Bronchial epithelial cell (primary cell): Measurements from ENCODE around the gene APOLD1. TPM values are rescaled to one million over a fixed set of nuclear protein-coding genes. Genes with fewer than 3 reads are reported as not detected.

ENCODE experiments used
- DNase-seq: peaks from one replicate; pipeline ENCODE4 v3.0.0-alpha.2; 2010; ENCODE audit warnings: low read depth
- FAIRE-seq: peaks from 2 replicates; lab custom pipeline; 2011; peaks lifted over from hg19 to GRCh38; lab: Jason Lieb, UNC
- H3K27me3 ChIP-seq: 2 replicates; pipeline ENCODE4 v1.5.1; 2011; ENCODE audit warnings: low read length; ENCODE audit not compliant: control insufficient read depth, insufficient read depth
- H3K36me3 ChIP-seq: 2 replicates; pipeline ENCODE4 v1.5.1; 2011; ENCODE audit warnings: low read length; ENCODE audit not compliant: control insufficient read depth, insufficient read depth
- H3K4me3 ChIP-seq: 2 replicates; pipeline ENCODE4 v1.5.1; 2011; ENCODE audit warnings: mild to moderate bottlenecking, low read depth, low read length, control low read depth
- total RNA-seq: library from RNA; depleted of rRNA; stranded (reverse); fragments of >200 nt; gene quantifications from 2 replicates; pipeline ENCODE4 v1.2.1, GENCODE V29; 2014
- TF ChIP-seq, protein P1 (sequence below): IDR thresholded peaks from 2 replicates; pipeline ENCODE4 v1.5.1; 2011; ENCODE audit warnings: mild to moderate bottlenecking, moderate library complexity, low read length, control low read depth, inconsistent platforms; ENCODE audit not compliant: insufficient read depth, severe bottlenecking

Gene APOLD1
- total RNA-seq, 1 donor from 2014 or later, result 2.6 TPM

DNA sequence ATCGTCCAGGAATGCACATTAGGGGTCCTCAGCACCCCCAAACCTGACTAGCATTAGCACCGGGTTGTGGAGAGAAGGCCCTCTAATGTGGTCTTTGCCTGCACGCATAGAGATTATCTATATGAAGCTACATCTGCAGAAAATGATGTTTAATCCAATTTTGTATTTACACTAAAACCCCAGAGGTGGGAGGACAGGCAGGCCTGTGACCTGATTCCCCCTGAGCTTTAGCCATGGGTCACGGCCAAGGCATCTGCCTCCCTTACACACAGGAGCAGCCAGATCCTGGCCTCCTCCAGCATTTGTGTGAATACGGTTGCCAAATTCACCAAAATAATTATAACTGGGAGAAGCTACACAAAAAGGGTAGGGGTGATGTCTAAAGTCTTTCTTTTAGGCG lies 7.0 kb downstream of the APOLD1 start:
- DNase-seq (no peak), FAIRE-seq (no peak)
- no peaks in the 10 kb centered on the region for H3K27me3 ChIP-seq
- TF ChIP-seq, protein P1, sequence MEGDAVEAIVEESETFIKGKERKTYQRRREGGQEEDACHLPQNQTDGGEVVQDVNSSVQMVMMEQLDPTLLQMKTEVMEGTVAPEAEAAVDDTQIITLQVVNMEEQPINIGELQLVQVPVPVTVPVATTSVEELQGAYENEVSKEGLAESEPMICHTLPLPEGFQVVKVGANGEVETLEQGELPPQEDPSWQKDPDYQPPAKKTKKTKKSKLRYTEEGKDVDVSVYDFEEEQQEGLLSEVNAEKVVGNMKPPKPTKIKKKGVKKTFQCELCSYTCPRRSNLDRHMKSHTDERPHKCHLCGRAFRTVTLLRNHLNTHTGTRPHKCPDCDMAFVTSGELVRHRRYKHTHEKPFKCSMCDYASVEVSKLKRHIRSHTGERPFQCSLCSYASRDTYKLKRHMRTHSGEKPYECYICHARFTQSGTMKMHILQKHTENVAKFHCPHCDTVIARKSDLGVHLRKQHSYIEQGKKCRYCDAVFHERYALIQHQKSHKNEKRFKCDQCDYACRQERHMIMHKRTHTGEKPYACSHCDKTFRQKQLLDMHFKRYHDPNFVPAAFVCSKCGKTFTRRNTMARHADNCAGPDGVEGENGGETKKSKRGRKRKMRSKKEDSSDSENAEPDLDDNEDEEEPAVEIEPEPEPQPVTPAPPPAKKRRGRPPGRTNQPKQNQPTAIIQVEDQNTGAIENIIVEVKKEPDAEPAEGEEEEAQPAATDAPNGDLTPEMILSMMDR, result no peak
- no peaks in the 10 kb centered on the region for H3K36me3 ChIP-seq
- no peak overlapping the region for H3K4me3 ChIP-seq

DNA sequence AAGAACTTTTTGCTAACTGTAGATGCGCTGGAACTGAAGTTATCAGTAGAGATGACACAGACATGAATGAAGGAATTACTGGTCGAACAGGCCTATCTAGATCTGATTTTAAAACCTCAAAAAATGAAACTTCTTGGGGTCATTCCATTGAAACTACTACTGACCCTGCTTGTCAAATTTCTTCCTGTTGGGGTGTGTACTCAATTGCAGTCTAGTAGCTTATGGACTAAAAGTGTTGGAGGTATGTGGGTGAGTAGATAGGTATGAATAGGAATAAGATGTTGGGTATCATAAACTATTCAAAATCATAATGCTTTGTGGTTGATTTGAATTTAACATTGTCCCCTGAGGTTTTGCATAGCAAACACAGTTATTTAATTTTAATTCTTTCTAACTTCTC lies 9.2 kb downstream of the APOLD1 start:
- FAIRE-seq (no peak), DNase-seq (no peak)
- Histone ChIP-seq H3K27me3 (no peaks in the 10 kb centered on the region), H3K36me3 (no peaks in the 10 kb centered on the region), H3K4me3 (no peak overlapping the region)
- TF ChIP-seq, protein P1, result no peak

DNA sequence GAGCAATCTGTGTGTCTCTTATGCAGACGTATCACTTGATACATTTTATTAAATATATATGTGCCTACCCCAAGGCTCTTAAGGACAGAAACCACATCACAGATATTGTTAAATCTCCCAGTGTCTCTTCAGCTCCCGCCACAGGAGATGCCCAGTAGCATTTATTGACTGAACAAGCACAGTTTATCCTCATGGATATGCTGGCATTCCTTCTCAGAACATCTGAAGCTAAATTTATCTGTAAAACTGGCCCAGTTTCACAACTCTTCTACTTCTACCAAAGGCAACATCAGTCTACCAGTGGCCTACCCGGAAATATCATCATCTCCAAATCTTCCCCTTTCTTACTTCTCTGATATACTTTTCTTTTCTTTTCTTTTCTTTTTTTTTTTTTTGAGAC lies 10.7 kb downstream of the APOLD1 start:
- no peak overlapping the region for H3K4me3 ChIP-seq
- TF ChIP-seq, protein P1, result no peak
- H3K36me3 ChIP-seq, result no peaks in the 10 kb centered on the region
- H3K27me3 ChIP-seq, result no peaks in the 10 kb centered on the region
- FAIRE-seq (no peak), DNase-seq (no peak)

DNA sequence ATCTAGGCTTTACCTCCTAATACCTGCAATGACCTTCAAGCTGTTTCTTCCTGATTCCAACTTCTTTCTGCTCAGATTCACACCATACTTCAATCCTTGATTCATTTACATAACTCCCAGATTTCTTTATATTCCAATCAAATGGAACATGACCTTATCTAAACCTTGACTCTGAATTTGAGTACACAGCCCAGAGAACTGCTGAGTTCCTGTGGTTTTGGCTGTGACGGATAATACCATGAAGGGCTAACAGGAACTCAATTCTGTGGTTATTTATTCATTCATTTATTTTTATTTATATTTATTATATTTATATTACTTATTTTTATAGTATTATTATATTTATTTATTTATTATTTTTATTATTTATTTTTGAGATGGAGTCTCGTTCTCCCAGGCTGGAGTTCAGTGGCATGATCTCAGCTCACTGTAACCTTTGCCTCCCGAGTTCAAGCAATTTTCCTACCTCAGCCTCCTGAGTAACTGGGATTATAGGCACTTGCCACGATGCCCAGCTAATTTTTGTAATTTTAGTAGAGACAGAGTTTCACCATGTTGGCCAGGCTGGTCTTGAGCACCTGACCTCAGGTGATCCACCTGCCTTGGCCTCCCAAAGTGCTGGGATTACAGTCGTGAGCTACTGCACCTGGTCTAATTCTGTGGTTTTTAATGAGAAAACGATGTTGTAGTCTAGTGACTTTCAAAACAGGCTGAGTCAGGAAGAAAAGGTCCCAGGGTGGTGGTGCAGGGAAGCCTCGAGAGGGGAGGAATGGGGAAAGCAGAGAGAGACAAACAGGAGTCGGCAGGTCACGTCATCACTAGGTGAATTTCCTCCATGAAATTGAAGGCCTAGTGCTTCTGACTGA lies 11.7 kb downstream of the APOLD1 start:
- FAIRE-seq (no peak), DNase-seq (no peak)
- TF ChIP-seq, protein P1, result no peak
- Histone ChIP-seq H3K27me3 (no peaks in the 10 kb centered on the region), H3K36me3 (no peaks in the 10 kb centered on the region), H3K4me3 (no peak overlapping the region)

DNA sequence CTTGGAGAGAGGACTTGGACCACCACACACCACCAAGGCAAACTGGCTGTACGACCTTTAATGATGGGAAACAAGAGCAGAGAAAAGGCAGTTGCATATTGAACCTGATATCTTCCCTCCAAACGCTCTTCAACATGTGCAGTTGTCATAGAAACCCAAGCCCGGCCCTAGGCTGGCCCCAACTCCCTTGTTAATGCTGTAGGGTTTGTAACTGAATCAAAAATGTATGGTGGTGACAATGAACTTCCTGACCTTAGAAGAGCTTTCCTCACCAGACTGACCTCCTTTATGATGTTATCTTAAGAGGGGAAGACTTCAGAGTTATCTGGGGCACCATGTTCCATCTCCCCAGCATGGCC lies 12.3 kb downstream of the APOLD1 start:
- TF ChIP-seq, protein P1, result no peak
- no peak for FAIRE-seq
- Histone ChIP-seq H3K27me3 (no peaks in the 10 kb centered on the region), H3K4me3 (no peak overlapping the region), H3K36me3 (no peaks in the 10 kb centered on the region)
- no peak for DNase-seq
